ENCODE measurements around the gene SMG6. TPM values are rescaled to one million over a fixed set of nuclear protein-coding genes. Genes with fewer than 3 reads are reported as not detected.

SMG6 gene
- total RNA-seq, 1 experiment from 2014 or later: 25.6 TPM

DNA sequence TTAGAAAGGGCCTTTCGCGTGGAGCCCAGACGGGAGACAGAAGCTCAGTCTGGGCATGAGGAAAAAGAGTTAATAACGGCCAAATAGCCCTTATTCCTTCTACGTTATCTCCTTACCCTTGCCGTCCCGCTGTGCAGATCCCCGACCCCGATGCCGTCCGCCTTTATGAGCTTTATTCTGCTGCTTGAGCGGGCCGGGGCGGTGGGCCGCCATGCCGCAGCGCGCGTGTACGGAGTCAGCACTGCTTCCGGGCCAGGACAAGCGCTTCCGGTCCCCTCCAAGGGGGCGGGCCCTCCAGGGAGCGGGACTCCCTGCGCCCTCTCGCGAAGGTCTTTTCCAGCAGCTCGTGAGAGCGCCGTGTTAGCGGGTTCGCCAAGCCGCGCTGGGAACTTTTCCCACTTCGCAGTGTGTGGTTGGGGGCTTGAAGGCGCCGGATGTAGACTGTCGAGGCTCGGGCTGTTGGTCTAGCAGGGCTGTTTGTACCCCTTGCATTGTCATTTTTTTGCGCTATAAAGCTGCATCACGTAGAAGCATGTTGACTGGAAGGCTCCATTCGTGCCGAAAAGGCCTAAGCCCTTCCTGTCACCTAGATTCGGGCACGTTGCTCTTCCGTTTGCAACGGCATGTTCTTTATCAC lies 32.7 kb upstream of the SMG6 start, which contains the start of gene TSR1 (continued):
- TF ChIP-seq, protein P1, sequence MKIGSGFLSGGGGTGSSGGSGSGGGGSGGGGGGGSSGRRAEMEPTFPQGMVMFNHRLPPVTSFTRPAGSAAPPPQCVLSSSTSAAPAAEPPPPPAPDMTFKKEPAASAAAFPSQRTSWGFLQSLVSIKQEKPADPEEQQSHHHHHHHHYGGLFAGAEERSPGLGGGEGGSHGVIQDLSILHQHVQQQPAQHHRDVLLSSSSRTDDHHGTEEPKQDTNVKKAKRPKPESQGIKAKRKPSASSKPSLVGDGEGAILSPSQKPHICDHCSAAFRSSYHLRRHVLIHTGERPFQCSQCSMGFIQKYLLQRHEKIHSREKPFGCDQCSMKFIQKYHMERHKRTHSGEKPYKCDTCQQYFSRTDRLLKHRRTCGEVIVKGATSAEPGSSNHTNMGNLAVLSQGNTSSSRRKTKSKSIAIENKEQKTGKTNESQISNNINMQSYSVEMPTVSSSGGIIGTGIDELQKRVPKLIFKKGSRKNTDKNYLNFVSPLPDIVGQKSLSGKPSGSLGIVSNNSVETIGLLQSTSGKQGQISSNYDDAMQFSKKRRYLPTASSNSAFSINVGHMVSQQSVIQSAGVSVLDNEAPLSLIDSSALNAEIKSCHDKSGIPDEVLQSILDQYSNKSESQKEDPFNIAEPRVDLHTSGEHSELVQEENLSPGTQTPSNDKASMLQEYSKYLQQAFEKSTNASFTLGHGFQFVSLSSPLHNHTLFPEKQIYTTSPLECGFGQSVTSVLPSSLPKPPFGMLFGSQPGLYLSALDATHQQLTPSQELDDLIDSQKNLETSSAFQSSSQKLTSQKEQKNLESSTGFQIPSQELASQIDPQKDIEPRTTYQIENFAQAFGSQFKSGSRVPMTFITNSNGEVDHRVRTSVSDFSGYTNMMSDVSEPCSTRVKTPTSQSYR (CRISPR knock-in tag; IDR thresholded peaks at IDR 0.05): peak; percentile 80; the same call in 1 of the 2 replicates
- TF ChIP-seq FOXK1 (CRISPR knock-in tag; IDR thresholded peaks at IDR 0.05): peak; percentile 92
- TF ChIP-seq, protein P2, sequence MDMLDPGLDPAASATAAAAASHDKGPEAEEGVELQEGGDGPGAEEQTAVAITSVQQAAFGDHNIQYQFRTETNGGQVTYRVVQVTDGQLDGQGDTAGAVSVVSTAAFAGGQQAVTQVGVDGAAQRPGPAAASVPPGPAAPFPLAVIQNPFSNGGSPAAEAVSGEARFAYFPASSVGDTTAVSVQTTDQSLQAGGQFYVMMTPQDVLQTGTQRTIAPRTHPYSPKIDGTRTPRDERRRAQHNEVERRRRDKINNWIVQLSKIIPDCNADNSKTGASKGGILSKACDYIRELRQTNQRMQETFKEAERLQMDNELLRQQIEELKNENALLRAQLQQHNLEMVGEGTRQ (CRISPR knock-in tag; IDR thresholded peaks at IDR 0.05): no peak
- TF ChIP-seq TEAD4 (CRISPR knock-in tag; IDR thresholded peaks at IDR 0.05): 0 out of 2 replicates have a peak, but pooled peaks have one; percentile 32
- TF ChIP-seq SMAD3 (CRISPR knock-in tag; IDR thresholded peaks at IDR 0.05; ENCODE audit: borderline replicate concordance): peak; percentile 70; the same call in 1 of the 2 replicates
- TF ChIP-seq, protein P3, sequence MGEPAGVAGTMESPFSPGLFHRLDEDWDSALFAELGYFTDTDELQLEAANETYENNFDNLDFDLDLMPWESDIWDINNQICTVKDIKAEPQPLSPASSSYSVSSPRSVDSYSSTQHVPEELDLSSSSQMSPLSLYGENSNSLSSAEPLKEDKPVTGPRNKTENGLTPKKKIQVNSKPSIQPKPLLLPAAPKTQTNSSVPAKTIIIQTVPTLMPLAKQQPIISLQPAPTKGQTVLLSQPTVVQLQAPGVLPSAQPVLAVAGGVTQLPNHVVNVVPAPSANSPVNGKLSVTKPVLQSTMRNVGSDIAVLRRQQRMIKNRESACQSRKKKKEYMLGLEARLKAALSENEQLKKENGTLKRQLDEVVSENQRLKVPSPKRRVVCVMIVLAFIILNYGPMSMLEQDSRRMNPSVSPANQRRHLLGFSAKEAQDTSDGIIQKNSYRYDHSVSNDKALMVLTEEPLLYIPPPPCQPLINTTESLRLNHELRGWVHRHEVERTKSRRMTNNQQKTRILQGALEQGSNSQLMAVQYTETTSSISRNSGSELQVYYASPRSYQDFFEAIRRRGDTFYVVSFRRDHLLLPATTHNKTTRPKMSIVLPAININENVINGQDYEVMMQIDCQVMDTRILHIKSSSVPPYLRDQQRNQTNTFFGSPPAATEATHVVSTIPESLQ (CRISPR knock-in tag; IDR thresholded peaks at IDR 0.05): no peak
- TF ChIP-seq, protein P4, sequence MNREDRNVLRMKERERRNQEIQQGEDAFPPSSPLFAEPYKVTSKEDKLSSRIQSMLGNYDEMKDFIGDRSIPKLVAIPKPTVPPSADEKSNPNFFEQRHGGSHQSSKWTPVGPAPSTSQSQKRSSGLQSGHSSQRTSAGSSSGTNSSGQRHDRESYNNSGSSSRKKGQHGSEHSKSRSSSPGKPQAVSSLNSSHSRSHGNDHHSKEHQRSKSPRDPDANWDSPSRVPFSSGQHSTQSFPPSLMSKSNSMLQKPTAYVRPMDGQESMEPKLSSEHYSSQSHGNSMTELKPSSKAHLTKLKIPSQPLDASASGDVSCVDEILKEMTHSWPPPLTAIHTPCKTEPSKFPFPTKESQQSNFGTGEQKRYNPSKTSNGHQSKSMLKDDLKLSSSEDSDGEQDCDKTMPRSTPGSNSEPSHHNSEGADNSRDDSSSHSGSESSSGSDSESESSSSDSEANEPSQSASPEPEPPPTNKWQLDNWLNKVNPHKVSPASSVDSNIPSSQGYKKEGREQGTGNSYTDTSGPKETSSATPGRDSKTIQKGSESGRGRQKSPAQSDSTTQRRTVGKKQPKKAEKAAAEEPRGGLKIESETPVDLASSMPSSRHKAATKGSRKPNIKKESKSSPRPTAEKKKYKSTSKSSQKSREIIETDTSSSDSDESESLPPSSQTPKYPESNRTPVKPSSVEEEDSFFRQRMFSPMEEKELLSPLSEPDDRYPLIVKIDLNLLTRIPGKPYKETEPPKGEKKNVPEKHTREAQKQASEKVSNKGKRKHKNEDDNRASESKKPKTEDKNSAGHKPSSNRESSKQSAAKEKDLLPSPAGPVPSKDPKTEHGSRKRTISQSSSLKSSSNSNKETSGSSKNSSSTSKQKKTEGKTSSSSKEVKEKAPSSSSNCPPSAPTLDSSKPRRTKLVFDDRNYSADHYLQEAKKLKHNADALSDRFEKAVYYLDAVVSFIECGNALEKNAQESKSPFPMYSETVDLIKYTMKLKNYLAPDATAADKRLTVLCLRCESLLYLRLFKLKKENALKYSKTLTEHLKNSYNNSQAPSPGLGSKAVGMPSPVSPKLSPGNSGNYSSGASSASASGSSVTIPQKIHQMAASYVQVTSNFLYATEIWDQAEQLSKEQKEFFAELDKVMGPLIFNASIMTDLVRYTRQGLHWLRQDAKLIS (CRISPR knock-in tag; IDR thresholded peaks at IDR 0.05; ENCODE audit: borderline replicate concordance): 0 out of 2 replicates have a peak, but pooled peaks have one; percentile 87
- no peak for TF ChIP-seq JAZF1 (CRISPR knock-in tag; IDR thresholded peaks at IDR 0.05)
- TF ChIP-seq, protein P5, sequence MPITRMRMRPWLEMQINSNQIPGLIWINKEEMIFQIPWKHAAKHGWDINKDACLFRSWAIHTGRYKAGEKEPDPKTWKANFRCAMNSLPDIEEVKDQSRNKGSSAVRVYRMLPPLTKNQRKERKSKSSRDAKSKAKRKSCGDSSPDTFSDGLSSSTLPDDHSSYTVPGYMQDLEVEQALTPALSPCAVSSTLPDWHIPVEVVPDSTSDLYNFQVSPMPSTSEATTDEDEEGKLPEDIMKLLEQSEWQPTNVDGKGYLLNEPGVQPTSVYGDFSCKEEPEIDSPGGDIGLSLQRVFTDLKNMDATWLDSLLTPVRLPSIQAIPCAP (CRISPR knock-in tag; IDR thresholded peaks at IDR 0.05): peak; percentile 78; the same call in 1 of the 2 replicates
- TF ChIP-seq, protein P6, sequence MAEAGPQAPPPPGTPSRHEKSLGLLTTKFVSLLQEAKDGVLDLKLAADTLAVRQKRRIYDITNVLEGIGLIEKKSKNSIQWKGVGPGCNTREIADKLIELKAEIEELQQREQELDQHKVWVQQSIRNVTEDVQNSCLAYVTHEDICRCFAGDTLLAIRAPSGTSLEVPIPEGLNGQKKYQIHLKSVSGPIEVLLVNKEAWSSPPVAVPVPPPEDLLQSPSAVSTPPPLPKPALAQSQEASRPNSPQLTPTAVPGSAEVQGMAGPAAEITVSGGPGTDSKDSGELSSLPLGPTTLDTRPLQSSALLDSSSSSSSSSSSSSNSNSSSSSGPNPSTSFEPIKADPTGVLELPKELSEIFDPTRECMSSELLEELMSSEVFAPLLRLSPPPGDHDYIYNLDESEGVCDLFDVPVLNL (CRISPR knock-in tag; IDR thresholded peaks at IDR 0.05; ENCODE audit: borderline replicate concordance, low read depth): no peak
- TF ChIP-seq, protein P7, sequence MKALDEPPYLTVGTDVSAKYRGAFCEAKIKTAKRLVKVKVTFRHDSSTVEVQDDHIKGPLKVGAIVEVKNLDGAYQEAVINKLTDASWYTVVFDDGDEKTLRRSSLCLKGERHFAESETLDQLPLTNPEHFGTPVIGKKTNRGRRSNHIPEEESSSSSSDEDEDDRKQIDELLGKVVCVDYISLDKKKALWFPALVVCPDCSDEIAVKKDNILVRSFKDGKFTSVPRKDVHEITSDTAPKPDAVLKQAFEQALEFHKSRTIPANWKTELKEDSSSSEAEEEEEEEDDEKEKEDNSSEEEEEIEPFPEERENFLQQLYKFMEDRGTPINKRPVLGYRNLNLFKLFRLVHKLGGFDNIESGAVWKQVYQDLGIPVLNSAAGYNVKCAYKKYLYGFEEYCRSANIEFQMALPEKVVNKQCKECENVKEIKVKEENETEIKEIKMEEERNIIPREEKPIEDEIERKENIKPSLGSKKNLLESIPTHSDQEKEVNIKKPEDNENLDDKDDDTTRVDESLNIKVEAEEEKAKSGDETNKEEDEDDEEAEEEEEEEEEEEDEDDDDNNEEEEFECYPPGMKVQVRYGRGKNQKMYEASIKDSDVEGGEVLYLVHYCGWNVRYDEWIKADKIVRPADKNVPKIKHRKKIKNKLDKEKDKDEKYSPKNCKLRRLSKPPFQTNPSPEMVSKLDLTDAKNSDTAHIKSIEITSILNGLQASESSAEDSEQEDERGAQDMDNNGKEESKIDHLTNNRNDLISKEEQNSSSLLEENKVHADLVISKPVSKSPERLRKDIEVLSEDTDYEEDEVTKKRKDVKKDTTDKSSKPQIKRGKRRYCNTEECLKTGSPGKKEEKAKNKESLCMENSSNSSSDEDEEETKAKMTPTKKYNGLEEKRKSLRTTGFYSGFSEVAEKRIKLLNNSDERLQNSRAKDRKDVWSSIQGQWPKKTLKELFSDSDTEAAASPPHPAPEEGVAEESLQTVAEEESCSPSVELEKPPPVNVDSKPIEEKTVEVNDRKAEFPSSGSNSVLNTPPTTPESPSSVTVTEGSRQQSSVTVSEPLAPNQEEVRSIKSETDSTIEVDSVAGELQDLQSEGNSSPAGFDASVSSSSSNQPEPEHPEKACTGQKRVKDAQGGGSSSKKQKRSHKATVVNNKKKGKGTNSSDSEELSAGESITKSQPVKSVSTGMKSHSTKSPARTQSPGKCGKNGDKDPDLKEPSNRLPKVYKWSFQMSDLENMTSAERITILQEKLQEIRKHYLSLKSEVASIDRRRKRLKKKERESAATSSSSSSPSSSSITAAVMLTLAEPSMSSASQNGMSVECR (CRISPR knock-in tag; IDR thresholded peaks at IDR 0.05; ENCODE audit: borderline replicate concordance): peak; percentile 93
- TF ChIP-seq, protein P8, sequence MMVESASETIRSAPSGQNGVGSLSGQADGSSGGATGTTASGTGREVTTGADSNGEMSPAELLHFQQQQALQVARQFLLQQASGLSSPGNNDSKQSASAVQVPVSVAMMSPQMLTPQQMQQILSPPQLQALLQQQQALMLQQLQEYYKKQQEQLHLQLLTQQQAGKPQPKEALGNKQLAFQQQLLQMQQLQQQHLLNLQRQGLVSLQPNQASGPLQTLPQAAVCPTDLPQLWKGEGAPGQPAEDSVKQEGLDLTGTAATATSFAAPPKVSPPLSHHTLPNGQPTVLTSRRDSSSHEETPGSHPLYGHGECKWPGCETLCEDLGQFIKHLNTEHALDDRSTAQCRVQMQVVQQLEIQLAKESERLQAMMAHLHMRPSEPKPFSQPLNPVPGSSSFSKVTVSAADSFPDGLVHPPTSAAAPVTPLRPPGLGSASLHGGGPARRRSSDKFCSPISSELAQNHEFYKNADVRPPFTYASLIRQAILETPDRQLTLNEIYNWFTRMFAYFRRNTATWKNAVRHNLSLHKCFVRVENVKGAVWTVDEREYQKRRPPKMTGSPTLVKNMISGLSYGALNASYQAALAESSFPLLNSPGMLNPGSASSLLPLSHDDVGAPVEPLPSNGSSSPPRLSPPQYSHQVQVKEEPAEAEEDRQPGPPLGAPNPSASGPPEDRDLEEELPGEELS (CRISPR knock-in tag; IDR thresholded peaks at IDR 0.05): peak; percentile 92
- 0 out of 2 replicates have a peak, but pooled peaks have one; percentile 35 for TF ChIP-seq ZNF138 (CRISPR knock-in tag; conservative IDR thresholded peaks at IDR 0.05)
- peak; percentile 81 for TF ChIP-seq SP1 (CRISPR knock-in tag; conservative IDR thresholded peaks at IDR 0.05)
- TF ChIP-seq CBFB (CRISPR knock-in tag; IDR thresholded peaks at IDR 0.05; ENCODE audit: low read depth): peak; percentile 73; the same call in 1 of the 2 replicates
- TF ChIP-seq, protein P9, sequence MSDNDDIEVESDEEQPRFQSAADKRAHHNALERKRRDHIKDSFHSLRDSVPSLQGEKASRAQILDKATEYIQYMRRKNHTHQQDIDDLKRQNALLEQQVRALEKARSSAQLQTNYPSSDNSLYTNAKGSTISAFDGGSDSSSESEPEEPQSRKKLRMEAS (CRISPR knock-in tag; IDR thresholded peaks at IDR 0.05): peak; percentile 98
- TF ChIP-seq CREB1 (CRISPR knock-in tag; IDR thresholded peaks at IDR 0.05): peak; percentile 91
- TF ChIP-seq GABPB1 (CRISPR knock-in tag; IDR thresholded peaks at IDR 0.05): peak; percentile 81
- no peak for TF ChIP-seq GTF2I (CRISPR knock-in tag; conservative IDR thresholded peaks at IDR 0.05)

Data from WTC11 (cell line).